ENCODE results near the gene TBC1D17.

- TF ChIP-seq CTCF (IDR thresholded peaks at IDR 0.05) (no peak), ZFX (IDR thresholded peaks at IDR 0.05; ENCODE audit: borderline replicate concordance) (no peak)
Observed at GRCh38 chr19:49840321-49840720, 37.2 kb upstream of the TBC1D17 start.
